Measurements from ENCODE around the gene STRN3.

GRCh38 chr14:31003284-31003683, 22.9 kb downstream of the STRN3 start:
- TF ChIP-seq CTCF (IDR thresholded peaks at IDR 0.05 in 8 of 11, conservative IDR thresholded peaks at IDR 0.05 in 3 of 11): no peak
- no peak for TF ChIP-seq POLR2A (IDR thresholded peaks at IDR 0.05)
- TF ChIP-seq POLR2AphosphoS5 (IDR thresholded peaks at IDR 0.05): no peak

Data from spleen (tissue), 7 donors.